HepG2 (cell line): ENCODE measurements around the gene B3GNT2. TPM values are rescaled to one million over a fixed set of nuclear protein-coding genes. Genes with fewer than 3 reads are reported as not detected.

Source experiments
- ASH2L ChIP-seq: fragments of 300-600, 200-600 bp; sonication (generic); IDR thresholded peaks from 2 replicates; pipeline ENCODE4 v1.7.0; 2017; ENCODE audit warnings: low read depth, mild to moderate bottlenecking, moderate library complexity, mixed read lengths, low read length; ENCODE audit not compliant: insufficient read length
- BORCS8-MEF2B ChIP-seq: sonication (generic); formaldehyde crosslinking; IDR thresholded peaks from 2 replicates; pipeline ENCODE4 v1.8.0; 2022; ENCODE audit warnings: mild to moderate bottlenecking, missing genetic modification reagents
- CSRNP1 ChIP-seq: sonication (generic); formaldehyde crosslinking; IDR thresholded peaks from 2 replicates; pipeline ENCODE4 v1.8.1; 2023; ENCODE audit warnings: mild to moderate bottlenecking, missing genetic modification reagents
- CTCF ChIP-seq: sonication (generic); formaldehyde crosslinking; IDR thresholded peaks from 2 replicates; pipeline ENCODE4 v1.5.0; 2020; ENCODE audit warnings: mild to moderate bottlenecking, missing genetic modification reagents, moderate library complexity
- HMG20A ChIP-seq: IDR thresholded peaks from 2 replicates; pipeline ENCODE4 v1.6.1; 2016; ENCODE audit warnings: borderline replicate concordance
- KMT2A ChIP-seq: sonication (generic); formaldehyde crosslinking; IDR thresholded peaks from 2 replicates; pipeline ENCODE4 v1.4.0; 2020; ENCODE audit warnings: missing genetic modification reagents
- NR2F1 ChIP-seq, 2 experiments: fragments of 450-650 bp in 1 of 2; formaldehyde crosslinking in 1 of 2; IDR thresholded peaks; 2 replicates each; pipeline versions ENCODE4 v1.5.0 to v1.6.1; 2016 to 2020; ENCODE audit warnings: mild to moderate bottlenecking in 1 of 2, missing compliant biosample characterization in 1 of 2, missing genetic modification reagents in 1 of 2, moderate library complexity in 1 of 2
- NR2F2 ChIP-seq: IDR thresholded peaks from 2 replicates; pipeline ENCODE4 v1.6.1; 2012; ENCODE audit warnings: low read depth, inconsistent platforms, borderline replicate concordance
- NRL ChIP-seq: sonication (generic); formaldehyde crosslinking; IDR thresholded peaks from 2 replicates; pipeline ENCODE4 v1.5.0; 2020; ENCODE audit warnings: missing genetic modification reagents, mild to moderate bottlenecking, moderate library complexity, borderline replicate concordance
- POLR2AphosphoS5 ChIP-seq: IDR thresholded peaks from 2 replicates; pipeline ENCODE4 v1.6.1; 2012; ENCODE audit warnings: low read depth, low read length
- TFAP4 ChIP-seq: sonication (generic); IDR thresholded peaks from 2 replicates; pipeline ENCODE4 v1.6.1; 2016; ENCODE audit warnings: low read depth, borderline replicate concordance
- XRCC5 ChIP-seq: fragments of 200-400 bp; formaldehyde crosslinking; optimal IDR thresholded peaks from 2 replicates; pipeline ENCODE3; 2017; ENCODE audit warnings: mild to moderate bottlenecking, low read length
- ZFP91 ChIP-seq: sonication (generic); formaldehyde crosslinking; IDR thresholded peaks from 2 replicates; pipeline ENCODE4 v1.9.0; 2022; ENCODE audit warnings: missing genetic modification reagents, mild to moderate bottlenecking, borderline replicate concordance
- ZNF33A ChIP-seq: sonication (generic); formaldehyde crosslinking; IDR thresholded peaks from 2 replicates; pipeline ENCODE4 v1.5.1; 2020; ENCODE audit warnings: missing genetic modification reagents, mild to moderate bottlenecking, moderate library complexity, borderline replicate concordance
- ZNF501 ChIP-seq: sonication (generic); formaldehyde crosslinking; IDR thresholded peaks from 2 replicates; pipeline ENCODE4 v1.5.1; 2020; ENCODE audit warnings: mild to moderate bottlenecking, moderate library complexity, missing genetic modification reagents
- ZNF691 ChIP-seq: sonication (generic); formaldehyde crosslinking; IDR thresholded peaks from 2 replicates; pipeline ENCODE4 v1.4.0; 2020; ENCODE audit warnings: missing genetic modification reagents, low read depth, mild to moderate bottlenecking, borderline replicate concordance
- ZNF766 ChIP-seq: sonication (generic); formaldehyde crosslinking; IDR thresholded peaks from 2 replicates; pipeline ENCODE4 v1.5.0; 2020; ENCODE audit warnings: missing genetic modification reagents, borderline replicate concordance
- ZNF776 ChIP-seq: sonication (generic); formaldehyde crosslinking; IDR thresholded peaks from 2 replicates; pipeline ENCODE4 v1.4.0; 2020; ENCODE audit warnings: mild to moderate bottlenecking, missing genetic modification reagents
- ZNF782 ChIP-seq: sonication (generic); formaldehyde crosslinking; IDR thresholded peaks from 2 replicates; pipeline ENCODE4 v1.4.0; 2020; ENCODE audit warnings: missing genetic modification reagents, mild to moderate bottlenecking, borderline replicate concordance
- ZUFSP ChIP-seq: sonication (generic); formaldehyde crosslinking; IDR thresholded peaks from 2 replicates; pipeline ENCODE4 v1.9.0; 2021; ENCODE audit warnings: missing genetic modification reagents, mild to moderate bottlenecking, borderline replicate concordance
- polyA plus RNA-seq, 8 experiments: library from polyadenylated mRNA; depleted of rRNA in 3 of 8; stranded (reverse) in 7 of 8; unstranded in 1 of 8; fragments of >200 nt; fragmentation: Illumina TruSeq in 4 of 8; extraction: Trizol in 4 of 8; gene quantifications; 2 replicates each; pipeline versions ENCODE4 v1.2.1 to v1.2.3, GENCODE V29; 2011 to 2016; ENCODE audit warnings: low read depth in 4 of 8, missing spikeins in 1 of 8, mixed read lengths in 1 of 8; ENCODE audit not compliant: insufficient read depth in 1 of 8
- total RNA-seq, 5 experiments: library from RNA; depleted of rRNA; stranded (reverse); fragments of >200 nt; fragmentation: Illumina TruSeq; extraction: Trizol; gene quantifications; 2 replicates each; pipeline ENCODE4 v1.2.3, GENCODE V29; 2016; ENCODE audit warnings: low read depth in 1 of 5

B3GNT2 gene
- total and polyA plus RNA-seq, 2 of the 13 experiments (the other 11 are each of a cell fraction or from before 2014, with no cell fraction given), result 26.3 to 28.5 TPM

- no peak for TF ChIP-seq HMG20A (CRISPR knock-in tag)
- no peak for TF ChIP-seq POLR2AphosphoS5
- TF ChIP-seq ZNF776 (CRISPR knock-in tag), result peak; percentile 80; the same call in 1 of the 2 replicates
- 0 out of 2 replicates have a peak, but pooled peaks have one; percentile 38 for TF ChIP-seq ZNF782 (CRISPR knock-in tag)
- peak; percentile 39; the same call in 1 of the 2 replicates for TF ChIP-seq ZNF691 (CRISPR knock-in tag)
- peak; percentile 70; the same call in 1 of the 2 replicates for TF ChIP-seq CSRNP1 (CRISPR knock-in tag)
- TF ChIP-seq ZFP91, result peak; percentile 66; the same call in 1 of the 2 replicates
- no peak for TF ChIP-seq ZUFSP (CRISPR knock-in tag)
- TF ChIP-seq NR2F1 (CRISPR knock-in tag; IDR thresholded peaks at IDR 0.05), result no peak
- peak; percentile 75 for TF ChIP-seq XRCC5
- no peak for TF ChIP-seq NR2F2
- no peak for TF ChIP-seq TFAP4
- no peak for TF ChIP-seq ZNF766 (CRISPR knock-in tag)
- peak; percentile 61 for TF ChIP-seq ASH2L
- peak; percentile 34 for TF ChIP-seq CTCF (CRISPR knock-in tag)
- TF ChIP-seq ZNF33A (CRISPR knock-in tag), result no peak
- peak; percentile 35; the same call in 1 of the 2 replicates for TF ChIP-seq KMT2A (CRISPR knock-in tag)
- TF ChIP-seq NRL (CRISPR knock-in tag), result peak; percentile 65; the same call in 1 of the 2 replicates
- peak; percentile 52; the same call in 1 of the 2 replicates for TF ChIP-seq ZNF501 (CRISPR knock-in tag)
- TF ChIP-seq BORCS8-MEF2B (CRISPR knock-in tag), result peak; percentile 71; the same call in 1 of the 2 replicates
Observed at GRCh38 chr2:62196278-62196901, 475 bp downstream of the B3GNT2 start (continued).
